ENCODE results near the gene AGMAT. TPM values are rescaled to one million over a fixed set of nuclear protein-coding genes. Genes with fewer than 3 reads are reported as not detected.

The AGMAT gene
- total RNA-seq (2022; extraction: Qiagen RNA extraction; ENCODE audit: low read depth): 6.1 to 8.5 TPM (median 7.9 TPM) in 5 replicates

GRCh38 chr1:15584489-15585363 is at the start of gene AGMAT:
AGMAT (minus strand) TSS chr1:15585051; CDS start chr1:15584967, 84 bp downstream.

GRCh38 chr1:15617173-15618076 is 32.6 kb upstream of the AGMAT start, which contains the start of gene DDI2:
DDI2 (plus strand) TSS chr1:15617458; CDS start chr1:15617671, 213 bp downstream.

GRCh38 chr1:15526490-15527339 is 58.1 kb downstream of the AGMAT start, which contains the start of gene DNAJC16:
DNAJC16 (plus strand) TSS chr1:15526848; CDS start chr1:15529106, 2,258 bp downstream.

GRCh38 chr1:15524021-15524282 is 60.9 kb downstream of the AGMAT start, which contains the start of gene CASP9:
CASP9 (minus strand) TSS chr1:15524215; CDS start chr1:15524200, 15 bp downstream.

Other genes starting within 250 kb of the AGMAT start
- 164 to 255 TPM (median 241 TPM) in 5 replicates for gene EFHD2, start 175.2 kb downstream of the AGMAT start, total RNA-seq (2022; extraction: Qiagen RNA extraction; ENCODE audit: low read depth)
- gene CTRC, start 146.6 kb downstream of the AGMAT start, total RNA-seq (2022; extraction: Qiagen RNA extraction; ENCODE audit: low read depth): 0.61 to 1.6 TPM (median 1.1 TPM) in 5 replicates
- not detected in 5 replicates for gene CELA2A, start 128.3 kb downstream of the AGMAT start, total RNA-seq (2022; extraction: Qiagen RNA extraction; ENCODE audit: low read depth)
- gene CELA2B, start 108.9 kb downstream of the AGMAT start, total RNA-seq (2022; extraction: Qiagen RNA extraction; ENCODE audit: low read depth): not detected in 5 replicates
- gene CASP9, start 60.8 kb downstream of the AGMAT start, total RNA-seq (2022; extraction: Qiagen RNA extraction; ENCODE audit: low read depth): 5.2 to 6.6 TPM (median 5.8 TPM) in 5 replicates
- 4.6 to 5.5 TPM (median 4.7 TPM) in 5 replicates for gene DNAJC16, start 58.2 kb downstream of the AGMAT start, total RNA-seq (2022; extraction: Qiagen RNA extraction; ENCODE audit: low read depth)
- gene DDI2, start 32.4 kb upstream of the AGMAT start, total RNA-seq (2022; extraction: Qiagen RNA extraction; ENCODE audit: low read depth): 8.1 to 11.8 TPM (median 9.1 TPM) in 5 replicates
- 24.1 to 30.4 TPM (median 28.5 TPM) in 5 replicates for gene PLEKHM2, start 99.3 kb upstream of the AGMAT start, total RNA-seq (2022; extraction: Qiagen RNA extraction; ENCODE audit: low read depth)
- 0.20 to 0.45 TPM (median 0.35 TPM) in 5 replicates for gene SLC25A34, start 151.2 kb upstream of the AGMAT start, total RNA-seq (2022; extraction: Qiagen RNA extraction; ENCODE audit: low read depth)
- gene TMEM82, start 157.4 kb upstream of the AGMAT start, total RNA-seq (2022; extraction: Qiagen RNA extraction; ENCODE audit: low read depth): not detected in 5 replicates
- gene FBLIM1, start 173.7 kb upstream of the AGMAT start, total RNA-seq (2022; extraction: Qiagen RNA extraction; ENCODE audit: low read depth): 20.9 to 28.0 TPM (median 23.6 TPM) in 5 replicates
- 6.7 to 9.8 TPM (median 7.3 TPM) in 5 replicates for gene UQCRHL, start 222.6 kb upstream of the AGMAT start, total RNA-seq (2022; extraction: Qiagen RNA extraction; ENCODE audit: low read depth)

All from A549 treated with CpdA at 1 μM for 4 hours (cell line).